DND-41 (cell line): ENCODE data around the gene IFRD2.

Source experiments
- ATAC-seq: fragments of 200-7000 bp; cut with Tn5 transposase; 3 replicates; pipeline ENCODE4 v1.9.1; 2021; ENCODE audit warnings: low read depth; ENCODE audit not compliant: insufficient read depth
- DNase-seq: peaks from one replicate; pipeline ENCODE4 v3.0.0-alpha.2; 2020
- H2AFZ ChIP-seq: 2 replicates; pipeline ENCODE4 v1.6.0; 2012; ENCODE audit warnings: low read depth, low read length
- H3K27ac ChIP-seq: 2 replicates; pipeline ENCODE4 v1.5.1; 2012; ENCODE audit warnings: low read length, inconsistent platforms
- H3K27me3 ChIP-seq: fragments of 200-600 bp; sonication (generic); 2 replicates; pipeline ENCODE4 v1.6.0; 2012; ENCODE audit warnings: low read length, mild to moderate bottlenecking, inconsistent platforms; ENCODE audit not compliant: insufficient read depth, poor library complexity
- H3K36me3 ChIP-seq: 2 replicates; pipeline ENCODE4 v1.5.1; 2012; ENCODE audit warnings: low read length, inconsistent platforms; ENCODE audit not compliant: insufficient read depth
- H3K4me1 ChIP-seq: 2 replicates; pipeline ENCODE4 v1.5.1; 2012; ENCODE audit warnings: mild to moderate bottlenecking, low read length; ENCODE audit not compliant: insufficient read depth
- H3K4me2 ChIP-seq: 2 replicates; pipeline ENCODE4 v1.6.0; 2012; ENCODE audit warnings: mild to moderate bottlenecking, moderate library complexity, low read length, inconsistent platforms; ENCODE audit not compliant: insufficient read depth
- H3K4me3 ChIP-seq, 2 experiments: fragments of 200-600 bp in 1 of 2; shearing (Covaris generic) in 1 of 2; 2 replicates each; pipeline ENCODE4 v1.5.1; 2012 to 2016; ENCODE audit warnings: inconsistent platforms in 2 of 2, low read length in 2 of 2, mild to moderate bottlenecking in 2 of 2, low read depth in 1 of 2, moderate library complexity in 1 of 2
- H3K79me2 ChIP-seq: 2 replicates; pipeline ENCODE4 v1.6.0; 2012; ENCODE audit warnings: low read length, inconsistent platforms; ENCODE audit not compliant: insufficient read depth
- H3K9ac ChIP-seq: 2 replicates; pipeline ENCODE4 v1.6.0; 2012; ENCODE audit warnings: low read depth, mild to moderate bottlenecking, inconsistent platforms, low read length, moderate library complexity
- H3K9me3 ChIP-seq: 2 replicates; pipeline ENCODE4 v1.5.1; 2012; ENCODE audit warnings: low read length, moderate library complexity, mild to moderate bottlenecking, inconsistent platforms; ENCODE audit not compliant: insufficient read depth, severe bottlenecking
- H4K20me1 ChIP-seq: 2 replicates; pipeline ENCODE4 v1.6.0; 2012; ENCODE audit warnings: low read length; ENCODE audit not compliant: insufficient read depth
- CTCF ChIP-seq: IDR thresholded peaks from 2 replicates; pipeline ENCODE4 v1.5.1; 2012; ENCODE audit warnings: borderline replicate concordance, low read length, moderate library complexity, mild to moderate bottlenecking; ENCODE audit not compliant: poor library complexity, severe bottlenecking; ENCODE audit errors: extremely low read depth
- EZH2 ChIP-seq: IDR thresholded peaks from 3 replicates; pipeline ENCODE4 v1.6.1; 2012; ENCODE audit warnings: borderline replicate concordance, low read depth, mild to moderate bottlenecking, moderate library complexity, low read length, inconsistent platforms; ENCODE audit not compliant: severe bottlenecking

Gene IFRD2

GRCh38 chr3:50268276-50268675 lies 24.0 kb downstream of the IFRD2 start:
- Histone ChIP-seq H4K20me1 (no peaks in the 10 kb centered on the region), H3K9ac (no peak overlapping the region), H3K27ac (no peak overlapping the region), H3K4me1 (peaks cover 7% of the 10 kb centered on the region), H3K27me3 (no peaks in the 10 kb centered on the region), H3K9me3 (no peaks in the 10 kb centered on the region), H3K4me3 (no peak overlapping the region), H3K36me3 (no peaks in the 10 kb centered on the region), H2AFZ (no peak overlapping the region), H3K79me2 (no peaks in the 10 kb centered on the region), H3K4me2 (no peak overlapping the region)
- ATAC-seq, result no peak
- no peak for DNase-seq
- no peak for TF ChIP-seq CTCF
- TF ChIP-seq EZH2, result no peak

GRCh38 chr3:50267280-50267913 lies 24.8 kb downstream of the IFRD2 start:
- no peak for DNase-seq
- Histone ChIP-seq H2AFZ (no peak overlapping the region), H3K27ac (no peak overlapping the region), H3K27me3 (no peaks in the 10 kb centered on the region), H3K4me3 (no peak overlapping the region), H3K9ac (no peak overlapping the region), H4K20me1 (no peaks in the 10 kb centered on the region), H3K9me3 (no peaks in the 10 kb centered on the region), H3K79me2 (no peaks in the 10 kb centered on the region), H3K36me3 (no peaks in the 10 kb centered on the region), H3K4me1 (no peaks in the 10 kb centered on the region), H3K4me2 (no peak overlapping the region)
- ATAC-seq, result no peak
- no peak for TF ChIP-seq CTCF
- no peak for TF ChIP-seq EZH2

GRCh38 chr3:50266836-50267235 lies 25.4 kb downstream of the IFRD2 start:
- Histone ChIP-seq H3K9me3 (no peaks in the 10 kb centered on the region), H3K9ac (no peak overlapping the region), H3K4me1 (no peaks in the 10 kb centered on the region), H3K79me2 (no peaks in the 10 kb centered on the region), H3K4me2 (no peak overlapping the region), H3K27ac (no peak overlapping the region), H3K36me3 (no peaks in the 10 kb centered on the region), H2AFZ (no peak overlapping the region), H3K4me3 (no peak overlapping the region), H3K27me3 (no peaks in the 10 kb centered on the region), H4K20me1 (no peaks in the 10 kb centered on the region)
- DNase-seq (no peak), ATAC-seq (no peak)
- TF ChIP-seq CTCF (no peak), EZH2 (no peak)
